DND-41 (cell line): ENCODE measurements around the gene LGR4.

Experiments
- CTCF ChIP-seq: IDR thresholded peaks from 2 replicates; pipeline ENCODE4 v1.5.1; 2012; ENCODE audit warnings: borderline replicate concordance, low read length, moderate library complexity, mild to moderate bottlenecking; ENCODE audit not compliant: poor library complexity, severe bottlenecking; ENCODE audit errors: extremely low read depth
- EZH2 ChIP-seq: IDR thresholded peaks from 3 replicates; pipeline ENCODE4 v1.6.1; 2012; ENCODE audit warnings: borderline replicate concordance, low read depth, mild to moderate bottlenecking, moderate library complexity, low read length, inconsistent platforms; ENCODE audit not compliant: severe bottlenecking

GRCh38 chr11:27496461-27496860 lies 23.9 kb upstream of the LGR4 start:
- TF ChIP-seq CTCF = no peak
- TF ChIP-seq EZH2 = no peak
